HG03095 (cell line): ENCODE measurements around the gene ARHGEF17.

Experiments
- ATAC-seq: cut with Tn5 transposase; IDR thresholded peaks from one replicate; pipeline ENCODE4 v1.9.1; 2021; ENCODE audit warnings: moderate library complexity; ENCODE audit not compliant: unreplicated experiment

Gene ARHGEF17

GRCh38 chr11:73403541-73403940 lies 95.5 kb downstream of the ARHGEF17 start:
- no peak for ATAC-seq

DNA sequence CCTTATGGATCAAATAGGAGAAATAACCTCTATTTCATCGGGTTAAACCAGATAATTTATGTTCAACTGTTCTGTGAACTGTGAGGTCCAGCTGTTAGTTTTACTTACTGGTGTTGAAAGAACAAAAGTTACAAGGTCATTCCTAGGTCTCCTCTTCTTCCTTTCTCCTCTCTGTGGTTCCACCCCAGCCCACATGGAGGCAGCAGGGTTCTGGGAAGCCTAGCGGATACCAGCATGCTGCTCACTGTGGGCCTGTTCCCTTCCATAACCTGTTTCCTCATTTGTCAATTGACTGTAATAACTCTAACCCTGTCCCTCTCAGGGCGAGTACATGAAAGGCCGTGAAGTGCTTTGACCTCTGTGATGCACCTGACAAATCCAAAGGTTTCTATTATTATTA lies 96.0 kb downstream of the ARHGEF17 start:
- no peak for ATAC-seq

DNA sequence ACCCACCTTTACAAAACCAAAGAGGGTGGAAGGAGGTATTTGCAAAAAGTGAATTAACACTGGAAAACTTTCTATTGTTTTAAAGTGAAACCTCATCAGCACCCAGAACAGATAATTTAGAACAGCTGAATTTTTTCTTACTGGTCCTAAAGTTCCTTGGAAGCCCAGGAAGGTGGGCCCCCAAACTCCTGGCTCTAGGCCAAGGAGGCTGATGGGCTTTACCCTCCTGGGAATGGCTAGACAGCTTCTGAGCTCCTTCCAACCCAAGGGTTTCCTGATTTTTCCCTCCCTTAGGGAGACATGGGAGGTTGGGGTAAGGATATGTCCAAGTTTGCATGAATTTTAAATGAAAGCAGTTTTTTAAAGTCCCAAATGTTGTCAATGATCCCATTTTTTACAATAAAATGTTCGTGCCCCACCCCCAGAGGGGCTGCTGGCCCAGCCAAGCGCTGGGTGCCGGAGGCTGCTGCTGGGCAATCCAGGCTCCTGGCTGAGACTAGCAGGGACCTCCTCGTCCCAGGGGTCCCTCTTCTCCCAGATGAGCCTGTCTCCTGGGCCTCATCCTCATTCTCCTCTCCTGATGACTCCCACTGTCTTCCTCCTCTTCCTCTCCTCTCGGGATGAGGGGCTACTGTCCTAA lies 96.5 kb downstream of the ARHGEF17 start:
- ATAC-seq, result no peak

- no peak for ATAC-seq
These were observed 97.1 kb downstream of the ARHGEF17 start for GRCh38 chr11:73405146-73405510.

DNA sequence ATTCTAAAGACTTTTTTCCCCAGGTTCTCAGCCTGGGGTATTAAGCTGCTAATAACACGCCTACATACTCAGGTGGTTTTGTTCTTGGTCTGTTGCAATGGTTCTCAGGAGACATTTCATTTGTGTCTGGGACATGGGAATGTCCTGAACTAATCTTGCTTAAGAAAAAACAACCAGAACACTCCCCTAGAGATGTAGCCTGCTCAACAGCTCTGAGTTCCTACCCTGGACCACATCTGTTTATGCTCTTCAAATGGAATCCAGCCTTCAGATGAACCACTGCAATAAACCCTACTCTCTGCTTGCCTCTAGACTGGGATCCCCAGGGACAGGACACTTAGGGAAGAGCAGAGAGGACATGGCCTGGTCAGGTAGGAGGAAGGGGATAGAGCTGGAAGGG lies 98.1 kb downstream of the ARHGEF17 start:
- no peak for ATAC-seq

DNA sequence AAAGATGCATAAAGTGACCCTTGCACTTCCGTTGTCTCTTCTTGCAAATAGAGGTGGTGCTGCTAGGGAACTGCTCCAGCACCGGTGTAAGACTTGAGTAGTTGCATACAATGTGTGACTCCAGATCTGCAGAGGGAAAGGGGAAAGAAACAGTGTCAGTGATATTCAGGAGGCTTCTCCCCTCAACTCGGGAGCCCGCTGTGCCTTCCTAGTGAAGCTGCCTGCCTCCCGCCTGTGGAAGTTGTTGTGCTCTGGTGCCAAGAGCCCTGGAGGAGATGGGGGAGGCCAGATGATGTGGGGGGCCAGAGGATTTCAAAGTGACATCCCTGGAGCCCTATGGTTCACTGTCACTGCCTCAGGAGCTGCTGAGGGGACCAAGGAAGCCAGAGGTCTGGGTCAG lies 98.5 kb downstream of the ARHGEF17 start:
- ATAC-seq, result no peak

GRCh38 chr11:73409431-73409830 lies 101.4 kb downstream of the ARHGEF17 start:
- no peak for ATAC-seq

- ATAC-seq, result no peak
These were observed 102.6 kb downstream of the ARHGEF17 start for GRCh38 chr11:73410627-73411026.

DNA sequence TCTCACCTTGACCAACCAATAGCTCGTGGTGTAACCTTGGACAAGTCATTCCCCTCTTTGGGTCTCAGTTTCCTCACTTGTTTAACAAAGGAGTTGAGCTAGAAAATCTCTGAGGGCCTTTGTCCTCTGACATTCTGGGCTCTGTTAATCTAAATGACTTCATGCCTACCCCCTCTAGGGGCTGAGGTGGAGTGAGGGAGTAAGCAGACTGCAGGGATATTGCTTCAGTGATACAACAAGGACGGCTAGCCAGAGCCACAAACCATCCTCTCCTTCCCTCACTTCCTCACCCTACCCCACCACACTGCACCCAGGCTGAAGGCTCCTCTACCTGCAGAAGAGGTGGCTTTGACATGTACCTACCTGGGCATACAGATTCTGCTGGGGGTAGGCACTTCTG lies 103.0 kb downstream of the ARHGEF17 start:
- no peak for ATAC-seq

DNA sequence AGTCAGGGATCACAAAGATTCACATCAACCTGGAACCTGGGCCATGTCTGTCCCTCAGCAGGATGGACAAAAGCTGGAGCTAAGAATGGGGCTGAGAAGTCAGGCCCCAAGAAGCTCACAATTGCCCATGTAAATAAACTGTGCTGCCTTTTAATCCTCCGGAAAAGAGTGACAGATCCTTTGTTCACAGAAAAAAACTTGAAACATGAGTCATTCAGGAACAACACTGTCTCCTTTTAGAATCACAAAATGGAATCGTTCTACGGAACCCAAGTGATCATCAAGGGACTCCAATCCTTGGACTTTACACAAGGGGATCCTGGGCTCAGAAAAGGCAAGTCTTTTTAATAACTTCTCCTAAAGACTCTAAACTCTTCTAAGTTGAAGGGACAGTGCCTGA lies 104.2 kb downstream of the ARHGEF17 start:
- no peak for ATAC-seq

DNA sequence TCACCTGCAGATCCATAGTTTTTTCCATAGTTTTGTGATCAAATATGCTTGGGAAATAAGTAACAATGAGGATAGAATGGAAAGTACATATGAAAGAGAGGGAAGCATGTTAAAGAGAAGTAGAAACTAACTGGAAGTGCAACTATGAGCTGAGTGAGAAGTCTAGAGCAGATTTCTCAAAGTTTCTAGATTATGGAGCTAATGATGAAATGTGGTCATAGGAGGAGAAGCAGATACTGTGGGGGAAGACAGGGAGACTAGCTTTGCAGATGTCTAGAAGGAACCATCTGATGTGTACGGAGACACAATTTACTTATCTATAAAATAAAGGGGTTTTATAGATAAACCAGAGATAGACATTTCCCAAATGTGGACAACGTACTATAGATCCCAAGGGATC lies 105.2 kb downstream of the ARHGEF17 start:
- no peak for ATAC-seq

GRCh38 chr11:73414977-73415651 lies 107.0 kb downstream of the ARHGEF17 start:
- no peak for ATAC-seq

DNA sequence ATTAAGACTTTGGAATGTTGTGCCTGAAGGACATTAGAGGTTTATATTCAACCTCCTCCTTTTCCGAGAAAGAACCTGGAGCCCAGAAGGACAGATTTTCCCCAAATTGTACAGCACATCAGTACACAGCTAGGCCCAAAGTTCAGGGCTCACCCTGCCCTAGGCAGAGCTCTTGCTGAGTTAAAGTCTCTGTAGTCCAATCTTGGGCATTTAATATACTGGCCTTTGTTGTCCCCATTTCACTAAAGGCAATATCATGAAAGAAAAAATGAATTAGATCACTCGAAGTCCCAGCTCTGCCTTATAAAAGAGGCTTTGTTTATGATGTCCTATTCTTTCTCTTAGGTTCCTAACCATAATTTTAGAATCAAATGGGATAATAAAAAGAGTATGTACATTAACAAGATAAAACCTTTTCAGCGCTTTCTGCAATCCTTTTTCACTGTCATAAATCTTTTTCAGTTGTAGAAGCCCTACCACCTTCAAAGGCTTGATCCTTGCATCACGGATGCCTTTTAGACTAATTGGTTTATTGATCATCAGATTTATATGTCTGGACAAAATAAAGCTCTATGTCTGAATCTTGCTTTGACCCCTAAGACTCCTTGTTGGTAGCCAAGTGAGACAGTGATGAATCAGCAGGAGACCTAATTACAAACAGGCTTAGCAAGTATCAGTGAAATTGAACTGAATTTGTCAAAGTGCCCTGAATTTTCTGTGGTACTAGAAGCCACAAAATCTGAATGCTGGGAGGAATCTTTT lies 108.0 kb downstream of the ARHGEF17 start:
- ATAC-seq, result no peak

DNA sequence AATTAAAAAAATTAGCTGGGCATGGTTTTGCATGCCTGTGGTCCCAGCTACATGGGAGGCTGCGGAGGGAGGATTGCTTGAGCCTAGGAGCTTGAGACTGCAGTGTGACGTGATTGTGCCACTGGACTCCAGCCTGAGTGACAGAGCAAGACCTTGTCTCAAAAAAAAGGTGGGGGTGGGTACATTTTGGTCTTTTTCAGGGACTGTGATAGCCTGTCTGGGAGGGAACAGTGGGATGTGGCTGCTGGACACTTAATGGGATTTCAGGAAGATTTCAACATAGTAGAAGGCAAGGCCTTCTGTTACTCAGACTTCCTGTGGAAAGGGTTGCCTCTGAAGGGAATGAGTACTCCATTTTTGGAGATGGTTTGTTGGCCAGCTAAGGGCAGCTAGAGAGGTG lies 108.7 kb downstream of the ARHGEF17 start:
- no peak for ATAC-seq
